HG02678 (cell line): Measurements from ENCODE around the gene IFNAR2.

Experiments
- ATAC-seq: cut with Tn5 transposase; IDR thresholded peaks from one replicate; pipeline ENCODE4 v1.9.1; 2021; ENCODE audit warnings: mild to moderate bottlenecking, moderate library complexity; ENCODE audit not compliant: unreplicated experiment

The IFNAR2 gene

GRCh38 chr21:33266050-33266788 is 36.5 kb downstream of the IFNAR2 start, which contains the start of gene IL10RB:
TSS of gene IL10RB (plus strand) at chr21:33266367. CDS start at chr21:33266466, 99 bp downstream.
- peak; percentile 50 for ATAC-seq

DNA sequence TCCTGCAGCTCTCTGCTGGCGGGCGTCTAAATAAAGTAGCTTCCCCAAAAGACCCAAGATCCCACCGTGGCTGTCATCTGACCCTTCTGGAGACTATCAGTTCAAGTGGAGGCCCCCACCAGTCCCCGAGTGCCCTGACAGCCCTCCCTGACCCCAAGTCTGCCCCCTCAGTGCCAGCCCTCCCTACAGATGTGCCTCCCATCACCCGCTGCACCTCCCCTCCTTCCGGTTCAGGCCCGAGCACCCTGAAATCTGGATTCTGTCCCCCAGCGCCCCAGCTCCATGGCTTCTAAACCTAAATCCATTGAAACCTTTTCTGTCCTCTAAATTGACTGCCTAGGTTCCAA is 37.0 kb downstream of the IFNAR2 start:
- ATAC-seq, result peak; percentile 9

DNA sequence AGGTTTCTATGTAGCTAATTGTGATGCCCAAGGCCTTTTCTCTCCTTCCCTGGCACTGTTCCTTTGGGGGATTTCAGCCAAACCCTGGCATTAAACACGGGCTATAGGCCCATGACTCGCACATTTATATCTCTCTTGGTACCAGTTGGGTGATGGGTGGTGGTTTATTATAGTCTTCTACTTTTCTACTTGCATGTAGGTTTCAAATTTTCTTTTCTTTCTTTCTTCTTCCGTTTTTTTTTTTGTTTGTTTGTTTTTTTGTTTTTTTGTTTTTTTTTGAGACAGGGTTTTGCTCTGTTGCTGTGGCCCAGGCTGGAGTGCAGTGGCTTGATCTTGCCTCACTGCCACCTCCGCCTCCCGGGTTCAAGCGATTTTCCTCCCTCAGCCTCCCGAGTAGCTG is 37.5 kb downstream of the IFNAR2 start:
- no peak for ATAC-seq

DNA sequence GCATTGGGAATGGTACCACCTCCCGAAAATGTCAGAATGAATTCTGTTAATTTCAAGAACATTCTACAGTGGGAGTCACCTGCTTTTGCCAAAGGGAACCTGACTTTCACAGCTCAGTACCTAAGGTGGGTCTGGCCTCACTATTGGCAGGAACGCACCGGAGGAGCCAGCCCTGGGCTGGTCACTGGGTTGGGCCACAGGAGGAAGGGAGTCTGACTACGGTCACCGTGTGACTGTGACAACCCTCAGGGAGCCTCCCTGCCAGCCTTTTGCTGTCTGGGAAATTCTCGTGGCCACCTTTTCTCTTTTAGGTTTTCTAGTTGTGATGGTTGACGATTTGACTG is 38.6 kb downstream of the IFNAR2 start:
- no peak for ATAC-seq

GRCh38 chr21:33268737-33269441 is 39.2 kb downstream of the IFNAR2 start:
- peak; percentile 67 for ATAC-seq

GRCh38 chr21:33270986-33271385 is 41.2 kb downstream of the IFNAR2 start:
- no peak for ATAC-seq

DNA sequence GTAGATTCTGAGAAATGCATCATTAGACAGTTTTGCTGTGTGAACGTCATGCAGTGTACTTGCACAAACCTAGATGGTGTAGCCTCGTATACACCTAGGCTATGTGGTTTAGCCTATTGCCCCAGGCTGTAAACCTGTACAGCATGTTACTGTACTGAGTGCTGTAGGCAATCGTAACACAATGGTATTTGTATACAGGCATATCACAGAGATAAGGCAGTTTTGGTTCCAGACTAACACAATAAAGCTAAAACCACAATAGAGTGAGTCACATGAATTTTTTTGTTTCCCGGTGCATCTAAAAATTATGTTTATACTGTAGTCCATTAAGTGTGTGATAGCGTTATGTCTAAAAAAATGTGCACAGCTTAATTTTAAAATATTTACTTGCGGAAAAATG is 43.3 kb downstream of the IFNAR2 start:
- no peak for ATAC-seq

DNA sequence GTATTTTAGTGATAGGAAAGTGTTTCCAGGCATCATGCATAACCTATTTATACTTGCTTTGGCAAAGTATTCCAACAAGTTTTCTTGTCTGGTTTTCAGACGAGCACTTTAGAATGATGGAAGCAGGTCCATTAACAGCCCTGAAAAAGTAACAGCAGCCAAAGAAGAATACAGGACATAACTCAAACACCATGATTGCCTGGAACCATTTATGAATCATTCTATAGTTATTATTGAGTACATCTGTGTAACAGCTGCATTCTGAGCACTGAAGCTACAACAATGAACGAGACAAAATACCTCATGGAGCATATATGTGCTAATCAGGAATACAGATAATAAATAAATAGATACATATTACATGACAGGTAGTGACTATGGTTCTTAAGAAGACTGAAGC is 49.0 kb downstream of the IFNAR2 start:
- ATAC-seq, result no peak

- no peak for ATAC-seq
Measured at GRCh38 chr21:33279330-33279820, 49.6 kb downstream of the IFNAR2 start.
